ENCODE results near the gene MYO1D.
A peak's percentile ranks its signal among the peaks of the same experiment; 100 is the strongest.

MYO1D gene

DNA sequence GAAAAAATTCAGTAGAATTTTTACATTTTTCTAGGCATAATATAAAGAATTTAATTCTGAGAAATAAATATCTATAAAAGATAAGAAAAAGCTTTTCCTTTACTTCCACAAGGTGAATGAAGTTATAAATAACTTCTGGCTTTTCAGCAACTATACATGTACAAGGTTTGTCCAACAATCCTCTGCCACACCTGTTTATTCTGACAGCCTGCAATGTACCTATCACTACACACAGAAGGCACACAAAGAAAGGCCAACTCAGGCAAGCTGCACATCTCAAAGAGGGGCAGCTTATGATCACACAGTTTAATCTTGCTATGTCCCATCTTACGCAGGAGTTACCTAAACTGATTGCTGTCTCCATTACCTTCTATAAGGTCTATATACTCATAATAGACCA lies 120.2 kb downstream of the MYO1D start:
- Histone ChIP-seq H3K27ac (ENCODE audit: low read length) (no peak overlapping the region), H3K36me3 (replicated peaks; ENCODE audit: insufficient read depth, low read length) (no peaks in the 10 kb centered on the region), H3K4me3 (ENCODE audit: low read length) (no peak overlapping the region), H3F3A (ENCODE audit: insufficient read depth, low read length) (no peaks in the 10 kb centered on the region), H3K9me2 (replicated peaks; ENCODE audit: insufficient read depth, low read length) (no peaks in the 10 kb centered on the region), H4K20me1 (ENCODE audit: insufficient read depth, low read length) (no peaks in the 10 kb centered on the region), H3K79me2 (ENCODE audit: low read length) (no peaks in the 10 kb centered on the region), H3K4me2 (ENCODE audit: low read depth, low read length) (no peak overlapping the region), H3K27me3 (replicated peaks; ENCODE audit: insufficient read depth, low read length) (no peaks in the 10 kb centered on the region), H3K4me1 (ENCODE audit: low read length) (no peaks in the 10 kb centered on the region), H3K9me3 (replicated peaks; ENCODE audit: insufficient read depth, low read length) (no peaks in the 10 kb centered on the region), H3K9ac (ENCODE audit: low read length) (no peak overlapping the region), H2AFZ (ENCODE audit: low read length) (no peak overlapping the region)
- DNase-seq: no peak
- TF ChIP-seq, protein P1, sequence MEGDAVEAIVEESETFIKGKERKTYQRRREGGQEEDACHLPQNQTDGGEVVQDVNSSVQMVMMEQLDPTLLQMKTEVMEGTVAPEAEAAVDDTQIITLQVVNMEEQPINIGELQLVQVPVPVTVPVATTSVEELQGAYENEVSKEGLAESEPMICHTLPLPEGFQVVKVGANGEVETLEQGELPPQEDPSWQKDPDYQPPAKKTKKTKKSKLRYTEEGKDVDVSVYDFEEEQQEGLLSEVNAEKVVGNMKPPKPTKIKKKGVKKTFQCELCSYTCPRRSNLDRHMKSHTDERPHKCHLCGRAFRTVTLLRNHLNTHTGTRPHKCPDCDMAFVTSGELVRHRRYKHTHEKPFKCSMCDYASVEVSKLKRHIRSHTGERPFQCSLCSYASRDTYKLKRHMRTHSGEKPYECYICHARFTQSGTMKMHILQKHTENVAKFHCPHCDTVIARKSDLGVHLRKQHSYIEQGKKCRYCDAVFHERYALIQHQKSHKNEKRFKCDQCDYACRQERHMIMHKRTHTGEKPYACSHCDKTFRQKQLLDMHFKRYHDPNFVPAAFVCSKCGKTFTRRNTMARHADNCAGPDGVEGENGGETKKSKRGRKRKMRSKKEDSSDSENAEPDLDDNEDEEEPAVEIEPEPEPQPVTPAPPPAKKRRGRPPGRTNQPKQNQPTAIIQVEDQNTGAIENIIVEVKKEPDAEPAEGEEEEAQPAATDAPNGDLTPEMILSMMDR (IDR thresholded peaks at IDR 0.05; ENCODE audit: low read length): no peak
- TF ChIP-seq EZH2 (optimal IDR thresholded peaks at IDR 0.05; ENCODE audit: low read depth, low read length) (no peak), EZH2phosphoT487 (IDR thresholded peaks at IDR 0.05; ENCODE audit: low read length) (no peak)

DNA sequence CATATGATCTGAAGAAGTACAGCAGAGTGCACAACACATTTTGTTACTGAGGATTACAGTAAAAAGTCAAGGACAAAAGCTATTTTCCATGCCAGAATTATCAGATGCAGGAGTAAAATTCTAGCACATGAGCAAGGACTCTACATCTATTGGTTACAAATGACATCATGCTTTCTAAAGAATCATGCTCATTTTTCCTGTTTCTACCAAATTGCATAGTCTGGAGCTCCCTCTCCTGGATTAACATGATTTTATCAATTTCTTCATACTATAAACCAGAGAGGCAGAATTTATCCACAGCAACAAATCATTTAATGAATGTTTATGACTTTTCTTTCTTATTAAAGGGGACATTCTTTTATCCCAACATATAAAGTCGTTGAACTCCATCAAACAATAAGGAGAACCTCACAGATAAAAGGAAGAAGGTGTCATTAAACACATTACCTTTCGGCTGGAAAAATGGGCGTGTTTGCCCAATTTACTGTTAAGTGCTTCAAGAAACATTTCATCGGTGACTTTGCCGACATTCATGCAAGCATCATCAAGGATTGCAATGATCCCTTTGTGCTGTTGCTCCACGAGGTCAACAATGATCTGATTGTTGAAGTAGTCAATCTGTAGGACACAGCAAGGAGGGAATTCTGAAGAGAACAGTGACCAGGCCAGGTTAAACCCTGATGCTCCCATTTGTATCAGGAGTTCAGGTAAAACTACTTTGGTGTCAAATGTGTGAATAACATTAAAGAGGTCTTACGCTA lies 121.7 kb downstream of the MYO1D start:
- H3K4me1 ChIP-seq (ENCODE audit: low read length): no peaks in the 10 kb centered on the region
- no peaks in the 10 kb centered on the region for H3K79me2 ChIP-seq (ENCODE audit: low read length)
- H3K9me3 ChIP-seq (replicated peaks; ENCODE audit: insufficient read depth, low read length): no peaks in the 10 kb centered on the region
- H2AFZ ChIP-seq (ENCODE audit: low read length): no peak overlapping the region
- TF ChIP-seq, protein P1 (IDR thresholded peaks at IDR 0.05; ENCODE audit: low read length): peak; percentile 50
- no peak for TF ChIP-seq EZH2phosphoT487 (IDR thresholded peaks at IDR 0.05; ENCODE audit: low read length)
- DNase-seq: peak; percentile 43
- H4K20me1 ChIP-seq (ENCODE audit: insufficient read depth, low read length): no peaks in the 10 kb centered on the region
- no peak overlapping the region for H3K4me2 ChIP-seq (ENCODE audit: low read depth, low read length)
- no peak overlapping the region for H3K9ac ChIP-seq (ENCODE audit: low read length)
- H3F3A ChIP-seq (ENCODE audit: insufficient read depth, low read length): no peaks in the 10 kb centered on the region
- no peaks in the 10 kb centered on the region for H3K27me3 ChIP-seq (replicated peaks; ENCODE audit: insufficient read depth, low read length)
- no peak overlapping the region for H3K4me3 ChIP-seq (ENCODE audit: low read length)
- H3K27ac ChIP-seq (ENCODE audit: low read length): no peak overlapping the region
- no peaks in the 10 kb centered on the region for H3K9me2 ChIP-seq (replicated peaks; ENCODE audit: insufficient read depth, low read length)
- no peaks in the 10 kb centered on the region for H3K36me3 ChIP-seq (replicated peaks; ENCODE audit: insufficient read depth, low read length)

DNA sequence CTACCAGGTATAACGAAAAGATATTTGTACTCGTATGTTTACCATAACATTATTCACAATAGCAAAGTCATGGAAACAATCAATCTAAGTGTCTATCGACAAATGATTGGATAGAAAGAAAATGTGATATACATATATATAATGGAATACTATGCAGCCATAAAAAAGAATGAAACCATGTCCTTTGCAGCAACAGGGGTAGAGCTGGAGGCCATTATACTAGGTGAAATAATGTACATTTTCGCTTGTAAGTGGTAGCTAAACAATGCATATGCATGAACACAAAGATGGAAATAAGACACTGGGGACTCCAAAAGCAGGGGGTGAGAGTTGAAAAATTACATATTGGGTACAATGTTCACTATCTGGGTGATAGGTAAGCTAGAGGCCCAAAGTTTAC lies 124.0 kb downstream of the MYO1D start:
- H3K4me1 ChIP-seq (ENCODE audit: low read length): no peaks in the 10 kb centered on the region
- H3K9me2 ChIP-seq (replicated peaks; ENCODE audit: insufficient read depth, low read length): no peaks in the 10 kb centered on the region
- no peaks in the 10 kb centered on the region for H3K27me3 ChIP-seq (replicated peaks; ENCODE audit: insufficient read depth, low read length)
- no peaks in the 10 kb centered on the region for H3K79me2 ChIP-seq (ENCODE audit: low read length)
- no peak overlapping the region for H2AFZ ChIP-seq (ENCODE audit: low read length)
- no peak for TF ChIP-seq EZH2phosphoT487 (IDR thresholded peaks at IDR 0.05; ENCODE audit: low read length)
- TF ChIP-seq EZH2 (optimal IDR thresholded peaks at IDR 0.05; ENCODE audit: low read depth, low read length): no peak
- TF ChIP-seq, protein P1 (IDR thresholded peaks at IDR 0.05; ENCODE audit: low read length): no peak
- no peak overlapping the region for H3K4me2 ChIP-seq (ENCODE audit: low read depth, low read length)
- H3F3A ChIP-seq (ENCODE audit: insufficient read depth, low read length): no peaks in the 10 kb centered on the region
- no peak overlapping the region for H3K9ac ChIP-seq (ENCODE audit: low read length)
- no peak for DNase-seq
- H3K27ac ChIP-seq (ENCODE audit: low read length): no peak overlapping the region
- no peaks in the 10 kb centered on the region for H3K9me3 ChIP-seq (replicated peaks; ENCODE audit: insufficient read depth, low read length)
- H3K4me3 ChIP-seq (ENCODE audit: low read length): no peak overlapping the region
- H4K20me1 ChIP-seq (ENCODE audit: insufficient read depth, low read length): no peaks in the 10 kb centered on the region
- H3K36me3 ChIP-seq (replicated peaks; ENCODE audit: insufficient read depth, low read length): no peaks in the 10 kb centered on the region

Measured in MM.1S (cell line).